Liver (tissue), 9 donors: ENCODE measurements around the gene CNN1. TPM values are rescaled to one million over a fixed set of nuclear protein-coding genes. Genes with fewer than 3 reads are reported as not detected.

Experiments used
- DNase-seq: peaks from one replicate; pipeline ENCODE4 v3.0.0-alpha.2; 2017; ENCODE audit warnings: low spot score
- H3K27ac ChIP-seq, 2 donors: one replicate each; pipeline ENCODE4 v1.7.0; 2013; ENCODE audit warnings: inconsistent platforms in 2 of 2, low read length in 2 of 2, control low read depth in 1 of 2, low read depth in 1 of 2, mild to moderate bottlenecking in 1 of 2
- H3K27me3 ChIP-seq, 4 donors: one replicate each; pipeline versions ENCODE4 v1.6.1 to v1.7.0; 2013; ENCODE audit warnings: low read length in 3 of 4, inconsistent platforms in 1 of 4, mild to moderate bottlenecking in 1 of 4, moderate library complexity in 1 of 4; ENCODE audit not compliant: control insufficient read depth in 4 of 4, insufficient read depth in 4 of 4
- H3K36me3 ChIP-seq, 4 donors: one replicate each; pipeline versions ENCODE4 v1.6.1 to v1.7.0; 2013; ENCODE audit warnings: low read length in 3 of 4, mild to moderate bottlenecking in 3 of 4, low read depth in 1 of 4, moderate library complexity in 1 of 4; ENCODE audit not compliant: control insufficient read depth in 4 of 4, insufficient read depth in 3 of 4
- H3K4me1 ChIP-seq, 4 donors: one replicate each; pipeline versions ENCODE4 v1.6.1 to v1.7.0; 2013; ENCODE audit warnings: low read length in 3 of 4, mild to moderate bottlenecking in 3 of 4, moderate library complexity in 1 of 4; ENCODE audit not compliant: control insufficient read depth in 4 of 4, insufficient read depth in 4 of 4
- H3K4me3 ChIP-seq, 3 donors: one replicate each; pipeline versions ENCODE4 v1.6.1 to v1.7.0; 2013; ENCODE audit warnings: low read length in 3 of 3, control low read depth in 1 of 3, low read depth in 1 of 3, mild to moderate bottlenecking in 1 of 3
- H3K9ac ChIP-seq, 2 donors: one replicate each; pipeline ENCODE4 v1.7.0; 2013; ENCODE audit warnings: low read length in 2 of 2, mild to moderate bottlenecking in 2 of 2, moderate library complexity in 2 of 2, control low read depth in 1 of 2, low read depth in 1 of 2
- H3K9me3 ChIP-seq, 4 donors: one replicate each; pipeline versions ENCODE4 v1.6.1 to v1.7.0; 2013; ENCODE audit warnings: low read length in 3 of 4; ENCODE audit not compliant: control insufficient read depth in 4 of 4
- ATF3 ChIP-seq: IDR thresholded peaks from 2 replicates; pipeline ENCODE4 v1.6.1; 2016; ENCODE audit warnings: antibody characterized with exemption
- CTCF ChIP-seq: fragments of 150-350 bp; IDR thresholded peaks from 2 replicates; pipeline ENCODE4 v1.5.1; 2017; ENCODE audit warnings: improper control_type of control experiment, low read depth, low read length; ENCODE audit not compliant: missing input control
- EGR1 ChIP-seq, 2 donors: IDR thresholded peaks; 2 replicates each; pipeline ENCODE4 v1.6.1; 2016 to 2018; ENCODE audit warnings: antibody characterized with exemption in 2 of 2, low read depth in 2 of 2
- FOXA1 ChIP-seq: IDR thresholded peaks from 2 replicates; pipeline ENCODE4 v1.6.1; 2016; ENCODE audit warnings: antibody characterized with exemption
- FOXA2 ChIP-seq: IDR thresholded peaks from 2 replicates; pipeline ENCODE4 v1.6.1; 2016; ENCODE audit warnings: antibody characterized with exemption
- GABPA ChIP-seq, 2 donors: IDR thresholded peaks in 1 of 2; conservative IDR thresholded peaks in 1 of 2; 2 replicates each; pipeline ENCODE4 v1.6.1; 2016; ENCODE audit warnings: antibody characterized with exemption in 2 of 2, mild to moderate bottlenecking in 1 of 2, moderate library complexity in 1 of 2
- HNF4A ChIP-seq, 2 donors: conservative IDR thresholded peaks; 2 replicates each; pipeline ENCODE4 v1.6.1; 2016; ENCODE audit warnings: antibody characterized with exemption in 2 of 2, mild to moderate bottlenecking in 2 of 2
- HNF4G ChIP-seq: IDR thresholded peaks from 2 replicates; pipeline ENCODE4 v1.6.1; 2016; ENCODE audit warnings: antibody characterized with exemption
- JUND ChIP-seq, 2 donors: IDR thresholded peaks; 2 replicates each; pipeline ENCODE4 v1.6.1; 2016; ENCODE audit warnings: antibody characterized with exemption in 2 of 2
- MAX ChIP-seq: IDR thresholded peaks from 2 replicates; pipeline ENCODE4 v1.6.1; 2016; ENCODE audit warnings: antibody characterized with exemption
- NR2F2 ChIP-seq: IDR thresholded peaks from 2 replicates; pipeline ENCODE4 v1.6.1; 2016; ENCODE audit warnings: antibody characterized with exemption
- RAD21 ChIP-seq, 2 donors: IDR thresholded peaks; 2 replicates each; pipeline ENCODE4 v1.6.1; 2016; ENCODE audit warnings: antibody characterized with exemption in 2 of 2, mild to moderate bottlenecking in 2 of 2
- REST ChIP-seq: IDR thresholded peaks from 2 replicates; pipeline ENCODE4 v1.6.1; 2016; ENCODE audit warnings: antibody characterized with exemption, mild to moderate bottlenecking
- RXRA ChIP-seq, 2 donors: IDR thresholded peaks; 2 replicates each; pipeline ENCODE4 v1.6.1; 2017 to 2018; ENCODE audit warnings: antibody characterized with exemption in 2 of 2, mild to moderate bottlenecking in 1 of 2
- SP1 ChIP-seq: IDR thresholded peaks from 2 replicates; pipeline ENCODE4 v1.6.1; 2018; ENCODE audit warnings: antibody characterized with exemption, mild to moderate bottlenecking
- TAF1 ChIP-seq: conservative IDR thresholded peaks from 2 replicates; pipeline ENCODE4 v1.6.1; 2016; ENCODE audit warnings: antibody characterized with exemption, mild to moderate bottlenecking
- YY1 ChIP-seq: IDR thresholded peaks from 2 replicates; pipeline ENCODE4 v1.6.1; 2016; ENCODE audit warnings: antibody characterized with exemption, mild to moderate bottlenecking
- ZBTB33 ChIP-seq: IDR thresholded peaks from 2 replicates; pipeline ENCODE4 v1.6.1; 2016; ENCODE audit warnings: antibody characterized with exemption
- WGBS: extraction: QIAGEN DNeasy Blood & Tissue Kit; methylation state at CpG from one replicate; pipeline ENCODE4 v1.1.7; 2013; 5-methylcytosine and 5-hydroxymethylcytosine counted together
- polyA plus RNA-seq, 2 donors: library from polyadenylated mRNA; stranded (reverse) in 1 of 2; unstranded in 1 of 2; fragments of 200-250 nt in 1 of 2; fragments of >200 nt in 1 of 2; fragmentation: Nextera tagmentation in 1 of 2; extraction: Ambion mirVana in 1 of 2; gene quantifications; one replicate each; pipeline versions ENCODE4 v1.2.1 to v1.2.3, GENCODE V29; 2013 to 2015
- total RNA-seq, 2 donors: library from RNA; depleted of rRNA; stranded (reverse); fragments of >200 nt; gene quantifications; one replicate each; pipeline ENCODE4 v1.2.3, GENCODE V29; 2014
- donor health status: healthy.
- donor health status: healthy.
- donor health status: healthy.
- donor health status: healthy.
- donor health status: healthy.

CNN1 gene
- total and polyA plus RNA-seq, 4 donors, result 0.09 to 5.9 (median 2.2) TPM

GRCh38 chr19:11494634-11495285 is 43.9 kb upstream of the CNN1 start:
- H3K9ac ChIP-seq, result no peak overlapping the region
- peaks cover 0 to 12% (median 4%) of the 10 kb centered on the region in 4 donors for H3K36me3 ChIP-seq
- H3K4me3 ChIP-seq, result no peak overlapping the region
- H3K27me3 ChIP-seq, result no peaks in the 10 kb centered on the region
- H3K27ac ChIP-seq, result no peak overlapping the region
- 97% methylated on average over 27 of the region's 27 CpGs for WGBS
- no peak for DNase-seq
- TF ChIP-seq RXRA (IDR thresholded peaks at IDR 0.05), result no peak
- no peak for TF ChIP-seq CTCF
- TF ChIP-seq TAF1, result no peak
- TF ChIP-seq JUND (IDR thresholded peaks at IDR 0.05), result no peak
- TF ChIP-seq MAX, result no peak
- no peak for TF ChIP-seq REST
- no peak for TF ChIP-seq NR2F2
- TF ChIP-seq ATF3, result no peak
- no peak for TF ChIP-seq FOXA1
- no peak for TF ChIP-seq HNF4A (conservative IDR thresholded peaks at IDR 0.05)
- TF ChIP-seq SP1, result no peak
- TF ChIP-seq RAD21 (IDR thresholded peaks at IDR 0.05), result no peak
- TF ChIP-seq ZBTB33, result no peak
- TF ChIP-seq GABPA (IDR thresholded peaks at IDR 0.05 in 1 of 2, conservative IDR thresholded peaks at IDR 0.05 in 1 of 2), result no peak
- TF ChIP-seq FOXA2, result no peak
- no peak for TF ChIP-seq YY1
- no peak for TF ChIP-seq EGR1 (IDR thresholded peaks at IDR 0.05; ENCODE audit: low read depth in 2 of 2)
- no peak for TF ChIP-seq HNF4G
- no peaks in the 10 kb centered on the region for H3K9me3 ChIP-seq
- H3K4me1 ChIP-seq, result peaks cover 0 to 23% (median 13%) of the 10 kb centered on the region in 4 donors
